ENCODE results near the gene CCDC183.
"Not testable (repeated sequence)": the region's sequence is repeated elsewhere in the genome, so short reads cannot be mapped to it uniquely, and the experiment has no call there.

DNA sequence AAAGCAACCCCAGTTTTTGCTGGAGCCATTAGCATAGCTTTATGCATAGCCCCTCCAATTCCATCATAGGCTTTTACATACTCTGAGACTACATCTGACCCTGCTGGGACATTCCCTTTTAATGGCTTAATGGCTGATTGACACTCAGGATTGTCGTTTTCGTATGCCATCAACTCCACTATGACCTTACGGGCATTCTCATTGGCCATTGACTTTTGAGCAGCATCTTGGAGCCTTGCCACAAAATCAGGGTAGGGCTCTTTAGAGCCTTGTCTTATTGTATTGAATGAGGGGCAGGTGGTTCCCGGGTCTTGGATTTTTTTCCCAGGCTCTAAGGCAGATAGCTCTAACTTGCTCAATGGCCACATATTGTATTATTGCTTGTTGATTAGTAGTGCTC is 9.2 kb upstream of the CCDC183 start:
- TF ChIP-seq YY1 (IDR thresholded peaks at IDR 0.05; ENCODE audit: insufficient read depth, insufficient read length); SUZ12 (IDR thresholded peaks at IDR 0.05; ENCODE audit: extremely low read depth, insufficient read depth, insufficient read length); ZNF274 (IDR thresholded peaks at IDR 0.05; ENCODE audit: low read depth, low read length): not testable (repeated sequence)
